Transverse colon (tissue), 3 donors: ENCODE results near the gene TMC3.

ENCODE experiments used
- CTCF ChIP-seq, 5 experiments: fragments of 200-600 bp in 3 of 5; fragments of 450-650 bp in 2 of 5; sonication (generic) in 3 of 5; IDR thresholded peaks; 1 replicate in 2 of 5; 2 replicates in 3 of 5; pipeline ENCODE4 v1.5.1; 2016 to 2017; ENCODE audit warnings: antibody characterized with exemption in 5 of 5, inconsistent platforms in 3 of 5, mild to moderate bottlenecking in 2 of 5, moderate library complexity in 1 of 5
- POLR2A ChIP-seq: fragments of 450-650 bp; IDR thresholded peaks from one replicate; pipeline ENCODE4 v1.6.1; 2016; ENCODE audit warnings: antibody characterized with exemption, mild to moderate bottlenecking, moderate library complexity

- TF ChIP-seq CTCF (IDR thresholded peaks at IDR 0.05), result no peak
- TF ChIP-seq POLR2A, result no peak
Measured at GRCh38 chr15:81310480-81310879, 63.5 kb downstream of the TMC3 start.
